Ramos (cell line): Measurements from ENCODE around the gene ECI2.
"Not testable (repeated sequence)": the region's sequence is repeated elsewhere in the genome, so short reads cannot be mapped to it uniquely, and the experiment has no call there.

Experiments
- in situ Hi-C: fragments of 300-500 bp; cut with MboI; formaldehyde crosslinking; loops from one replicate; pipeline ENCODE4 v1.14.3; 2022; ENCODE audit warnings: low sequenced_read_pairs; ENCODE audit not compliant: unreplicated experiment

The ECI2 gene

DNA sequence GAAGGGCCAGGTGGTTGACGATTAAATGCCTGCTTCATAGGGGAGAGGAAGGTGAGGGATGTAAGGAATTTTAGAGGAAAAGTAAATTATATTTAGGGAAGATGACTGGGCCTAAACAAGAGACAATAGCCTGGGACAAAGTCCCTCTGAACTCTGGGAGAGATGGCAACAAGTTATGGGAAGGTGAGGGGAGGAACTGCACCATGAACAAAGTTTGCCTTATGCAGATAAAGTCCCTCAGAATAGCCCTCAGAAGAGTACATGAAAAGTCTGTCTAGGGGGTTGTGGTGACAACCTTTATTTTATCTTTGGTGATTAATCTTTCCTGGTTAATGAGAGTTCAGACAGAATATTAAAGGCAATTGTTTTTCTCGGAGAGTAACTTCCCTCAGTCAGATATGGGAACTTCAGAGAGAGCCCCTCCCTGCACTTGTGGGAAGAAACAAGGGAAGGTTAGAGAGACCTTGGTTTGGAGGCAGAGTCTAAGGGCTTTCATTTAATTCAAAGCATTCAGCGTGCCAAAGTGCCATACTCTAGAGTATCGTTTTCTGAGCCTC is 29.3 kb downstream of the ECI2 start:
- in situ Hi-C loops: no loop called here

GRCh38 chr6:4103929-4104328 is 31.4 kb downstream of the ECI2 start:
- in situ Hi-C loops: no loop called here

- in situ Hi-C loops: no loop called here
These were observed 32.6 kb downstream of the ECI2 start for GRCh38 chr6:4102687-4103244.

- in situ Hi-C loops: no loop called here
These were observed 34.1 kb downstream of the ECI2 start for GRCh38 chr6:4101298-4101697.

- in situ Hi-C loops: no loop called here
These were observed 34.7 kb downstream of the ECI2 start for GRCh38 chr6:4100655-4101054.

GRCh38 chr6:4093288-4093687 is 42.1 kb downstream of the ECI2 start:
- in situ Hi-C loops: no loop called here

DNA sequence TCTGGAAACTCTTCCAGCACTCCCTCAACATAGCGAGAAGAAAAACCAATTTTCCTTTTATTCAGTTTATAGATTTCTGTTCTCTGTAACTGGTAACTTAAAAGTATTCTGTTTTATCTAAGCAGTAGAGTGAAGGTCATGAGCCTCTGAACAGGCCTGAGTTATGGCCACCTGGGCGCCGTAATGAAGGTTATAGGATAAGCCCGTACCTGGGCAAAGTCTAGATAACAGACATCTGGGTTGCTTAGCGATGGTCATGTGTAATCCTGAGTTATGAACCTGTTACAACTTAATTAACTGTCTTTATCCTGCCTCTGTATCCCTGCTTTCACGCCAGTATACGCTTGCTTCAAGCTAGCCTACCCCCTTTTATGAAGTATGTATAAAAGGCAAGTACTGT is 43.4 kb downstream of the ECI2 start:
- in situ Hi-C loops: no loop called here

GRCh38 chr6:4090043-4090442 is 45.3 kb downstream of the ECI2 start:
- in situ Hi-C loops: not testable (repeated sequence)

GRCh38 chr6:4088704-4089103 is 46.7 kb downstream of the ECI2 start:
- in situ Hi-C loops: no loop called here

GRCh38 chr6:4085332-4085700 is 50.1 kb downstream of the ECI2 start:
- in situ Hi-C loops: no loop called here

GRCh38 chr6:4084444-4085331 is 50.7 kb downstream of the ECI2 start:
- in situ Hi-C loops: no loop called here

GRCh38 chr6:4078691-4079471 is 56.5 kb downstream of the ECI2 start, which contains the start of gene FAM217A:
Gene FAM217A, minus strand, starts transcription at chr6:4079137. Its CDS starts 1,723 bp downstream, at chr6:4077414.
- in situ Hi-C loops: no loop called here

- in situ Hi-C loops: no loop called here
These were observed 60.7 kb downstream of the ECI2 start for GRCh38 chr6:4074478-4075235.

DNA sequence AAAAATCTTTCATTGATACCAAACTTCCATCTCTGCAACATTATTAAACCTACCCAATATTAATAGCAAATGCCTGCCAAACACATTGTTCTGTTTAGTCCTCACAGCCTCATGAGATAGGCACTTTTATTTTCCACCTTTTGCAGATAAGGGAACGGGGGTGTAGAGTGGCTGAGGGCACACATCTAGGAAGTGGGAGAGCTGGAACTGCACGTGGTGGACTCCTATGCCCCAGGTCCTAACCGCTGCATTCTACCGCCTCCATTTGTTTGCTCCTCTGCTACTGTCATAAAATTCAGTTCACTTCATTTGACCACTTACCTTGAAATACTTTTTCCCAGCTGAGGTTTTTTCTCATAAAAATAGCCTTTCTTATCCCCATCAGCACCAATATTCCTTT is 64.0 kb downstream of the ECI2 start:
- in situ Hi-C loops: no loop called here

DNA sequence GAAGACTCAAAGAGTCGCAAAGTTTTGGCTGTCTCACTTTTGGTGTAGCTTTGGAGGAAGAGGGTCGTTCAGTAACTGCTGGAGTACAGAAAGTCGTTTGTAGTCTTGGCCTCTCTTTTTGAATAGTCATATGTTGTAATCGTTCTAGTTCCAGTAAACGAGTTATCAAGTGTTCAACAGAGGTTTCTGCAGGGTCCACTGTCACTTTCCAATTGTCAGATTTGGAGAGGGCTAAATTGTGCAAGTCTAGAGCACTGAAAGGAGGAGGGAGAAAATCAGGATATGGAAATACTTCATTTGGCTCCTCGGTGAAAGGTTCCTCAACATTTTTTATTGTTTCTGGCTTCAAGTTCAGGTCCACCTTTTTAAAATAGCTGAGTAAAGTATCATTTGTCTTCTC is 66.2 kb downstream of the ECI2 start:
- in situ Hi-C loops: no loop called here

- in situ Hi-C loops: no loop called here
These were observed 67.7 kb downstream of the ECI2 start for GRCh38 chr6:4067673-4068072.

DNA sequence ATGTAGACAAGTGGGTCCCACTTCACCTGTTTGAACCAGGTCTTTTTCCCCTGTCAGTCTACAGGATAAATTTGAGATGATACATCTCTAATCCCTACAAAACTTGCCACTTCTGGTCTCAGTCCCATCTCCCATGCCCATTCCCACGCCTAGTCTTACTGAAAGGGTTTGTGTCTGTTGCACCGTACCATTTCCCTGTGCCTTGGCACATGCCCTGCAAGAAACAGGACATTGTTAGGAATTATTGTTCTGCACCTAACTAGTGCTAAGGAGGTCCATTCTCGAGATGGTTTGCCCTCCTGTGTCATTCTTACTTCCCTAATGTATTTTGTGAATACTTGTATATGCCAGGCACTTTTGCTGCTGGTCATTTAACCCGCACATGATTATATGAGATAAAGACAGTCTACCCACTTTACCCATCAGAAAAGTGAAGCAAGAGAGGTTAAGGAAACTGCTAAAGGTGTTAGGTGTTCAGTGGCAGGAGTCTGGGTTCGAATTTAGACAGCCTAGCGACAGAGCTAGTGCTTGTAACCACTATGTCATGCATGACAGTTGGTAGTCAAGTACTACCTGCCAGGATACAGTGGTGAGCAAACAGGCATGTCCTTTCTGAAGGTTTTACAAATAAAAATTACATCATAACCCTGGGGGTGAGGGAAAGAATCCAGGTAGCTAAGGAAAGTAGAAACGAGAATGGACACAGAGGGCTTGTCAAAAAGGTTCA is 69.2 kb downstream of the ECI2 start:
- in situ Hi-C loops: no loop called here
